GM18951 (cell line): ENCODE data around the gene DEPDC5.

ENCODE experiments used
- POLR2A ChIP-seq: IDR thresholded peaks from 4 replicates; pipeline ENCODE4 v1.6.1; 2011; ENCODE audit warnings: mild to moderate bottlenecking; ENCODE audit not compliant: insufficient read length, insufficient read depth; ENCODE audit errors: extremely low read depth
- in situ Hi-C: fragments of 300-500 bp; cut with MboI; formaldehyde crosslinking; loops from one replicate; pipeline ENCODE4 v1.12.0; 2022; ENCODE audit warnings: low sequenced_read_pairs, mixed read lengths, inconsistent platforms; ENCODE audit not compliant: unreplicated experiment

Gene DEPDC5

GRCh38 chr22:31838917-31839316 is 85.1 kb downstream of the DEPDC5 start:
- no peak for TF ChIP-seq POLR2A
- in situ Hi-C loops, result no loop called here

GRCh38 chr22:31839986-31840385 is 86.2 kb downstream of the DEPDC5 start:
- in situ Hi-C loops, result no loop called here
- no peak for TF ChIP-seq POLR2A

GRCh38 chr22:31840585-31840984 is 86.8 kb downstream of the DEPDC5 start:
- no peak for TF ChIP-seq POLR2A
- in situ Hi-C loops, result no loop called here

GRCh38 chr22:31841078-31841827 is 87.4 kb downstream of the DEPDC5 start:
- TF ChIP-seq POLR2A, result no peak
- in situ Hi-C loops, result no loop called here

- TF ChIP-seq POLR2A, result no peak
- in situ Hi-C loops, result no loop called here
Observed at GRCh38 chr22:31843526-31843925, 89.7 kb downstream of the DEPDC5 start.

- in situ Hi-C loops, result no loop called here
- TF ChIP-seq POLR2A, result no peak
Observed at GRCh38 chr22:31844941-31845340, 91.1 kb downstream of the DEPDC5 start.

- in situ Hi-C loops, result no loop called here
- no peak for TF ChIP-seq POLR2A
Observed at GRCh38 chr22:31846161-31847115, 92.6 kb downstream of the DEPDC5 start.

- in situ Hi-C loops, result no loop called here
- no peak for TF ChIP-seq POLR2A
Observed at GRCh38 chr22:31848411-31848810, 94.6 kb downstream of the DEPDC5 start.

GRCh38 chr22:31850135-31850534 is 96.3 kb downstream of the DEPDC5 start:
- no peak for TF ChIP-seq POLR2A
- in situ Hi-C loops, result no loop called here

GRCh38 chr22:31852691-31853421 is 99.0 kb downstream of the DEPDC5 start:
- TF ChIP-seq POLR2A, result no peak
- in situ Hi-C loops, result no loop called here

- in situ Hi-C loops, result no loop called here
- no peak for TF ChIP-seq POLR2A
Observed at GRCh38 chr22:31853736-31854495, 100.1 kb downstream of the DEPDC5 start.

GRCh38 chr22:31857247-31857646 is 103.4 kb downstream of the DEPDC5 start:
- in situ Hi-C loops, result no loop called here
- TF ChIP-seq POLR2A, result no peak
